ENCODE data around the gene PRAF2.

PRAF2 gene

GRCh38 chrX:49102190-49102589, 28.4 kb upstream of the PRAF2 start:
- H3K9ac ChIP-seq (ENCODE audit: low read depth, low read length) = no peak overlapping the region
- no peaks in the 10 kb centered on the region for H3K36me3 ChIP-seq (ENCODE audit: insufficient read depth, low read depth, low read length)
- H3K27me3 ChIP-seq (ENCODE audit: insufficient read depth, low read length) = no peaks in the 10 kb centered on the region
- no peak overlapping the region for H3K4me3 ChIP-seq (ENCODE audit: low read length)
- no peaks in the 10 kb centered on the region for H3K9me3 ChIP-seq (ENCODE audit: insufficient read depth, low read depth, low read length)
- H3K4me1 ChIP-seq (ENCODE audit: insufficient read depth, low read length) = no peaks in the 10 kb centered on the region
- H3K27ac ChIP-seq (ENCODE audit: low read length) = no peak overlapping the region

- Histone ChIP-seq H3K4me3 (ENCODE audit: low read length) (peak overlapping the region; percentile 91), H3K27me3 (ENCODE audit: insufficient read depth, low read length) (no peaks in the 10 kb centered on the region), H3K9ac (ENCODE audit: low read depth, low read length) (peak overlapping the region; percentile 72; the same call in 1 of the 2 replicates), H3K4me1 (ENCODE audit: insufficient read depth, low read length) (no peaks in the 10 kb centered on the region), H3K36me3 (ENCODE audit: insufficient read depth, low read depth, low read length) (no peaks in the 10 kb centered on the region), H3K27ac (ENCODE audit: low read length) (no peak overlapping the region), H3K9me3 (ENCODE audit: insufficient read depth, low read depth, low read length) (no peaks in the 10 kb centered on the region)
Measured at GRCh38 chrX:49101629-49101984, 27.8 kb upstream of the PRAF2 start.

- Histone ChIP-seq H3K9ac (ENCODE audit: low read depth, low read length) (peak overlapping the region; percentile 80), H3K36me3 (ENCODE audit: insufficient read depth, low read depth, low read length) (no peaks in the 10 kb centered on the region), H3K4me1 (ENCODE audit: insufficient read depth, low read length) (no peaks in the 10 kb centered on the region), H3K27ac (ENCODE audit: low read length) (no peak overlapping the region), H3K27me3 (ENCODE audit: insufficient read depth, low read length) (no peaks in the 10 kb centered on the region), H3K9me3 (ENCODE audit: insufficient read depth, low read depth, low read length) (no peaks in the 10 kb centered on the region), H3K4me3 (ENCODE audit: low read length) (peak overlapping the region; percentile 91)
Measured at GRCh38 chrX:49100704-49101628, 27.2 kb upstream of the PRAF2 start.

GRCh38 chrX:49096419-49096818, 22.6 kb upstream of the PRAF2 start:
- Histone ChIP-seq H3K4me3 (ENCODE audit: low read length) (no peak overlapping the region), H3K27ac (ENCODE audit: low read length) (no peak overlapping the region), H3K36me3 (ENCODE audit: insufficient read depth, low read depth, low read length) (no peaks in the 10 kb centered on the region), H3K9me3 (ENCODE audit: insufficient read depth, low read depth, low read length) (no peaks in the 10 kb centered on the region), H3K9ac (ENCODE audit: low read depth, low read length) (no peak overlapping the region), H3K27me3 (ENCODE audit: insufficient read depth, low read length) (no peaks in the 10 kb centered on the region), H3K4me1 (ENCODE audit: insufficient read depth, low read length) (no peaks in the 10 kb centered on the region)

- Histone ChIP-seq H3K27ac (ENCODE audit: low read length) (no peak overlapping the region), H3K4me3 (ENCODE audit: low read length) (no peak overlapping the region), H3K36me3 (ENCODE audit: insufficient read depth, low read depth, low read length) (no peaks in the 10 kb centered on the region), H3K9me3 (ENCODE audit: insufficient read depth, low read depth, low read length) (no peaks in the 10 kb centered on the region), H3K27me3 (ENCODE audit: insufficient read depth, low read length) (no peaks in the 10 kb centered on the region), H3K9ac (ENCODE audit: low read depth, low read length) (no peak overlapping the region), H3K4me1 (ENCODE audit: insufficient read depth, low read length) (no peaks in the 10 kb centered on the region)
Measured at GRCh38 chrX:49089553-49089952, 15.8 kb upstream of the PRAF2 start.

- no peaks in the 10 kb centered on the region for H3K4me1 ChIP-seq (ENCODE audit: insufficient read depth, low read length)
- no peaks in the 10 kb centered on the region for H3K9me3 ChIP-seq (ENCODE audit: insufficient read depth, low read depth, low read length)
- H3K27ac ChIP-seq (ENCODE audit: low read length) = no peak overlapping the region
Measured at GRCh38 chrX:49082271-49082871, 8.6 kb upstream of the PRAF2 start.

GRCh38 chrX:49079489-49080428, 6.0 kb upstream of the PRAF2 start, which contains the start of gene WDR45:
TSS of gene WDR45 (minus strand) at chrX:49079887. CDS start at chrX:49078095, 1,792 bp downstream.
- Histone ChIP-seq H3K27ac (ENCODE audit: low read length) (no peak within 1 kb of the TSS), H3K9ac (ENCODE audit: low read depth, low read length) (peak within 1 kb of the TSS; percentile 83; the same call in 1 of the 2 replicates), H3K4me3 (ENCODE audit: low read length) (peak within 1 kb of the TSS; percentile 79), H3K4me1 (ENCODE audit: insufficient read depth, low read length) (no peaks in the 10 kb centered on the region), H3K27me3 (ENCODE audit: insufficient read depth, low read length) (no peaks in the 10 kb centered on the region), H3K9me3 (ENCODE audit: insufficient read depth, low read depth, low read length) (no peaks in the 10 kb centered on the region), H3K36me3 (ENCODE audit: insufficient read depth, low read depth, low read length) (peaks cover 9% of the 10 kb centered on the region; the same call in 1 of the 2 replicates)

More at GRCh38 chrX:49082271-49082871, 8.6 kb upstream of the PRAF2 start:
- H3K4me3 ChIP-seq (ENCODE audit: low read length) = no peak overlapping the region
- H3K27me3 ChIP-seq (ENCODE audit: insufficient read depth, low read length) = no peaks in the 10 kb centered on the region
- H3K9ac ChIP-seq (ENCODE audit: low read depth, low read length) = no peak overlapping the region
- H3K36me3 ChIP-seq (ENCODE audit: insufficient read depth, low read depth, low read length) = 0 out of 2 replicates have a peak, but pooled peaks cover 2% of the 10 kb centered on the region

GRCh38 chrX:49077941-49078340, 4.1 kb upstream of the PRAF2 start:
- no peaks in the 10 kb centered on the region for H3K4me1 ChIP-seq (ENCODE audit: insufficient read depth, low read length)
- H3K27ac ChIP-seq (ENCODE audit: low read length) = no peak overlapping the region
- no peak overlapping the region for H3K4me3 ChIP-seq (ENCODE audit: low read length)
- H3K27me3 ChIP-seq (ENCODE audit: insufficient read depth, low read length) = no peaks in the 10 kb centered on the region
- H3K9ac ChIP-seq (ENCODE audit: low read depth, low read length) = no peak overlapping the region
- no peaks in the 10 kb centered on the region for H3K9me3 ChIP-seq (ENCODE audit: insufficient read depth, low read depth, low read length)
- H3K36me3 ChIP-seq (ENCODE audit: insufficient read depth, low read depth, low read length) = peaks cover 9% of the 10 kb centered on the region; the same call in 1 of the 2 replicates

GRCh38 chrX:49075347-49075746, 1.5 kb upstream of the PRAF2 start:
- Histone ChIP-seq H3K4me3 (ENCODE audit: low read length) (no peak overlapping the region), H3K36me3 (ENCODE audit: insufficient read depth, low read depth, low read length) (peaks cover 9% of the 10 kb centered on the region; the same call in 1 of the 2 replicates), H3K9ac (ENCODE audit: low read depth, low read length) (no peak overlapping the region), H3K4me1 (ENCODE audit: insufficient read depth, low read length) (no peaks in the 10 kb centered on the region), H3K9me3 (ENCODE audit: insufficient read depth, low read depth, low read length) (no peaks in the 10 kb centered on the region), H3K27me3 (ENCODE audit: insufficient read depth, low read length) (no peaks in the 10 kb centered on the region), H3K27ac (ENCODE audit: low read length) (no peak overlapping the region)

GRCh38 chrX:49072712-49073095, 1.1 kb downstream of the PRAF2 start:
- Histone ChIP-seq H3K36me3 (ENCODE audit: insufficient read depth, low read depth, low read length) (peaks cover 9% of the 10 kb centered on the region; the same call in 1 of the 2 replicates), H3K4me3 (ENCODE audit: low read length) (peak overlapping the region; percentile 81), H3K4me1 (ENCODE audit: insufficient read depth, low read length) (no peaks in the 10 kb centered on the region), H3K27ac (ENCODE audit: low read length) (no peak overlapping the region), H3K9me3 (ENCODE audit: insufficient read depth, low read depth, low read length) (no peaks in the 10 kb centered on the region), H3K9ac (ENCODE audit: low read depth, low read length) (peak overlapping the region; percentile 79; the same call in 1 of the 2 replicates), H3K27me3 (ENCODE audit: insufficient read depth, low read length) (no peaks in the 10 kb centered on the region)
